Activated gamma-delta T cell (primary cell): ENCODE results near the gene HNMT.
"Not testable (repeated sequence)": the region's sequence is repeated elsewhere in the genome, so short reads cannot be mapped to it uniquely, and the experiment has no call there.

Experiments
- DNase-seq: peaks from one replicate; lab custom pipeline; 2025; lab: John Stamatoyannopoulos, UW

HNMT gene

GRCh38 chr2:138043588-138043987, 79.3 kb downstream of the HNMT start:
- not testable (repeated sequence) for DNase-seq

GRCh38 chr2:138058427-138058826, 94.2 kb downstream of the HNMT start:
- no peak for DNase-seq

DNA sequence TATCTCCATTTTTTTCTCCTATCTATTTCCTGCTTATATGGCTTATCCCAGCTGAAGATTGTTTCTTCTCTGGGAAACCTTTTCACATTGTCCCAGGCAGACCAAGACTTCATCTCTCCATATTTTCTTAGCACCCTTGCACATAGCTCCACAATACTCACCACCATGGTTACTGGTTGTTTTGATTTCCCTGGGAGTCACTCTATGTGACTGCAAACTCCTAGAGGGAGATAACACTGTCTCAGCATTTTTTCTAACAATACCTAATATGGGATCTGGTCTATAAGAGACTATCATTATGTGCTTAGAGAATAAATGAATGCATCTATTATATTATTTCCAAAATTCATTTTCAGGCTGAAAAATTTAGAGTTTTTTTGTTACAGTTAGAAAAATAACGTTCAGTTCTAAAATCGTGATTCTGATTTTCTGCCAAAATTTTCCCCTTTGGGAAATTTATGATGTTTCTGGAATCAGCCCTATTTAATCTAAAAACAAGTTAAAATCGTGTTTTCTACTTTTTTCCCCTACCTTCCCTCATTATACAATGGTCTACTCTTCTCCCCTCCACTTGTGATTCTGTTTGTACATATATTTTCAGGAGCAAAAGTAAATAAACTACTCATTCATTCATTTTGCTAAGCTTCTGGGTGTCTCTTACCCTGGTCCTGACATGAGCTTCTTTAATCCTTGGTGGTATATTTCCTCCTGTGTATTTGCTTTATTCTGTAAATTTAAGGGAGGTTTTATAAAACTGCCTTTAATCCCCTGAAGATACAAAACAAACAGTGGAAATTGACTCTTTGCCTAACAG, 95.4 kb downstream of the HNMT start:
- DNase-seq, result no peak

- no peak for DNase-seq
These were observed 96.0 kb downstream of the HNMT start for GRCh38 chr2:138060301-138060635.

DNA sequence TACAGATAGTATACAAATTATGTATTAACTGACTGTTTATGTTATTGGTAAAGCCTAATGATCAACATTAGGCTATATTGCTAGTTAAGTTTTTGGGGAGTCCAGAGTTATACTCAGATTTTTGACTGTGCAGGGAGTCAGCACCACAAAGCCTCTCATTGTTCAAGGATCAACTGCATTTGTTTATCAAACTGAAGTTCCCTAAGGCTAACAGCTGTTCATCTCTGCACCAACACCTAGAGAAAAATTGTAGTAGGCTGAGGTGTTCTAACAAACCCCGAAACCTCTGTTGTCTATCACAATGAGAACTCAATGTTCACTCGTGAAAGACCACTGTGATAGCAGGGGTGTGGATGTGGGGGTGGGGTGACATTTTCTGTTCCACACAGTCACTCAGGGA, 97.7 kb downstream of the HNMT start:
- no peak for DNase-seq

DNA sequence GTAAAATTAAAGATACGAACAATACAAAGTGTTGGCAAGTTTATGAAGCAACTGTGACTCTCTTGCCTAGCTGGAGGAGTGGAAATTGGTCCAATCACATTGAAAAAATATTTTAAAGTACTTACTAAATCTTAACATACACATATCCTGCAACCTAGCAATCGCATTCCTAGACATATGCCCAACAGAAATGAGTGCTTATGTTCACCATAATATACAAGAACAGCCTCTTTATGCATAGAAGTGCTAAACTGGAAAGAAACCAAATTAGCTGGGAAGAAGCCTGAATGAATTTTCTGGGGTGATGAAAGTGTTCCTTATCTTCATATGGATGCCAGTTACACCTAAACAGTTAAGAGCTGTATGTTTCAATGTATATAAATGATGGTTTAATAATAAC, 98.9 kb downstream of the HNMT start:
- DNase-seq, result no peak
